Measurements from ENCODE around the gene OPCML. TPM values are rescaled to one million over a fixed set of nuclear protein-coding genes. Genes with fewer than 3 reads are reported as not detected.

Gene OPCML
- total RNA-seq, 1 experiment from 2014 or later, result 0.94 TPM

- H3K27me3 ChIP-seq (ENCODE audit: insufficient read depth, low read length), result no peaks in the 10 kb centered on the region
- no peaks in the 10 kb centered on the region for H3K4me1 Mint-ChIP-seq
- H3T11ph ChIP-seq (ENCODE audit: low read length), result no peak overlapping the region
- H3K27ac ChIP-seq (ENCODE audit: insufficient read length, low read depth, low read length), result no peak overlapping the region
- no peaks in the 10 kb centered on the region for H3K23me2 ChIP-seq (ENCODE audit: insufficient read length, low read depth, low read length, poor library complexity, severe bottlenecking)
- H4K5ac ChIP-seq (ENCODE audit: insufficient read length, low read depth, low read length), result no peak overlapping the region
- H3K9me3 ChIP-seq (ENCODE audit: control insufficient read depth, low read depth, low read length), result no peaks in the 10 kb centered on the region
- H4K8ac ChIP-seq (replicated peaks; ENCODE audit: insufficient read length, low read depth, low read length), result no peak overlapping the region
- H3K79me2 ChIP-seq (ENCODE audit: insufficient read depth, low read length), result no peaks in the 10 kb centered on the region
- no CpG with 5 or more reads among the region's 2 CpGs for WGBS (ENCODE audit: extremely low coverage, insufficient read length, low lambda C conversion rate)
- H4K91ac ChIP-seq (ENCODE audit: insufficient read length, low read depth, low read length), result no peak overlapping the region
- no peak overlapping the region for H3K4me3 Mint-ChIP-seq
- no peak overlapping the region for H2BK5ac ChIP-seq (ENCODE audit: insufficient read length, low read length)
- no peaks in the 10 kb centered on the region for H3K4me1 ChIP-seq (ENCODE audit: insufficient read depth, low read length)
- H3K4ac ChIP-seq (ENCODE audit: low read depth, low read length), result no peak overlapping the region
- no peak overlapping the region for H3K9ac ChIP-seq (ENCODE audit: extremely low read depth, insufficient read length, low read length)
- no peak overlapping the region for H2BK12ac ChIP-seq (ENCODE audit: insufficient read length, low read depth, low read length)
- no peaks in the 10 kb centered on the region for H3K27me3 Mint-ChIP-seq (ENCODE audit: low read depth)
- H2BK20ac ChIP-seq (ENCODE audit: low read depth, low read length, poor library complexity, severe bottlenecking), result no peak overlapping the region
- no peaks in the 10 kb centered on the region; a peak in 1 of 5 replicates for H3K9me3 Mint-ChIP-seq
- no peak overlapping the region for H3K18ac ChIP-seq (ENCODE audit: insufficient read length, low read depth, low read length)
- no peak overlapping the region for H2BK15ac ChIP-seq (ENCODE audit: low read depth, low read length)
- no peak overlapping the region for H2AK5ac ChIP-seq (ENCODE audit: insufficient read length, low read length)
- no peak overlapping the region for H3K23ac ChIP-seq (ENCODE audit: insufficient read length, low read depth, low read length)
- no peak overlapping the region for H2AFZ ChIP-seq (ENCODE audit: low read length)
- H3K56ac ChIP-seq (ENCODE audit: insufficient read length, low read depth, low read length), result no peak overlapping the region
- H3K79me1 ChIP-seq (ENCODE audit: insufficient read depth, low read depth, low read length, poor library complexity, severe bottlenecking), result no peaks in the 10 kb centered on the region
- H3K36me3 Mint-ChIP-seq (ENCODE audit: insufficient read depth in 1 of 3, low read depth in 3 of 3), result no peaks in the 10 kb centered on the region
- no peak overlapping the region for H3K27ac Mint-ChIP-seq
- H3K14ac ChIP-seq (ENCODE audit: insufficient read depth, low read length), result no peak overlapping the region
- no peak for TF ChIP-seq CTCF (conservative IDR thresholded peaks at IDR 0.05)
- no peak for DNase-seq
- no peak overlapping the region for H3K4me2 ChIP-seq (ENCODE audit: insufficient read depth, insufficient read length, low read length)
- H4K20me1 ChIP-seq (ENCODE audit: control insufficient read depth, insufficient read depth, insufficient read length), result no peaks in the 10 kb centered on the region
- H2BK120ac ChIP-seq (ENCODE audit: low read depth, low read length, poor library complexity, severe bottlenecking), result no peak overlapping the region
Observed at GRCh38 chr11:132540581-132540980, 991.7 kb downstream of the OPCML start.

All from H9 (cell line).